ENCODE results near the gene ST6GALNAC5. TPM values are rescaled to one million over a fixed set of nuclear protein-coding genes. Genes with fewer than 3 reads are reported as not detected.

The ST6GALNAC5 gene
- total RNA-seq, 1 experiment from 2014 or later = 0.32 TPM

DNA sequence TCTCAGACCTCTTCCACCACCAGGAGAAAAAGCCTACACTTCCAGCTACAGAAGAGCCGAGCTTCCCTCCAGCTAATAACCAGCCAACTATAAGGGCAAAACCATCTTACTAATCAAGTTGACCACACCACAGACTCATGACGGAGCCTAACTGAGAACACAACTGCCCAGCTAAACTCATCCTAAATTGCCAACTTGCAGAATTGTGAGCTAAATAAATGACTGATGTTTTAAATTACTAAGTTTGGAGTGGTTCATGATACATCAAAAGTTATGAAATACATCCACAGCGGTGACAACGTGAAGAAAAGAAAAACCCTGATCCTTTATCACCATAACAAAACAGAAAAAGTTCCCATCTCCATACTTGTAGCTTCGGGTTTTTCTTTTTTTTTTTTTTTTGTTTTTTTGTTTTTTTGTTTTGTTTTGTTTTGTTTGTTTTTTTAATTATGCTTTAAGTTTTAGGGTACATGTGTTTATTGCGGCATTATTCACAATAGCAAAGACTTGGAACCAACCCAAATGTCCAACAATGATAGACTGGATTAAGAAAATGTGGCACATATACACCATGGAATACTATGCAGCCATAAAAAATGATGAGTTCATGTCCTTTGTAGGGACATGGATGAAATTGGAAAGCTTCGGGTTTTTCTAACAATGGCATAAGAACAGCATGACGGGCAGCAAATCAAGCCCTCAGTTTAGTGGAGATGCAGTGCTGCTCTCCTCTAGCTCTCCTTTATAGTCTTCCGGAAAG lies 229.4 kb downstream of the ST6GALNAC5 start:
- no peak for DNase-seq (ENCODE audit: extremely low read depth, low read depth)

DNA sequence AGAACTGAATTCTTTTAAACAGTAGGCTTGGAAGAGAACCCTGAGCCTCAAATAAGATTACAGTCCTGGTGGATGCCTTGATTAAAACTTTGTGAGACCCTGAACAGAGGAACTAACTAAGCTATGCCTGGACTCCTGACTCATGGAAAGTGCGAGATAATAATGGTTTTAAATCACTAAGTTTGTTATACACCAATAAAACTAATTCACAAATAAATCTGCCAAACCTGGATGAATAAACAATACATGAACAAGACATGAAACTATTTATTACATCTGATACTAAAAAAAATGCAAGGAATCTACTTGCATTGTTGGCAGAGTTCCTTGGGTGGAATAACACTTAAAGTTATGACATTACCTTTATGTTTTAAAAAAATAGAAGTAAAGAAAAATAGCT lies 233.6 kb downstream of the ST6GALNAC5 start:
- DNase-seq (ENCODE audit: extremely low read depth, low read depth) = no peak

DNA sequence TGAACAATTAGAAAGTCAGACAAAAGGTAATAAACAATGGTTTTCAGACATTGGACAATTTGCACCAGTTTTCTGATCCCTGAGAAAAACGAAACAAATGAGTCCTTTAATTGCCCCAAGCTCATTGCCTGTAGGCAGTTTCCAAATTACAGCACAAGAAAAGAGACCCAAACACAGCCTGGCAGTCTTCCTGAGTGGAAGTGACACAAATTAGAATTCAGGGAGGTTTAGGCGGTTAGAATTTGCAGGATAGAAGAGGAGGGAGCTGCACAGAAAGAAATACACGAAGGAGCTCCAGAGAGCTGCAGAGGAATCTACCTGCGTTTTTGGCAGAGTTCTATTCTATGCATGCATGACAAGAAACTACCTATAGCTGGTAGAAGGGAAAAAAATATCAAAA lies 236.2 kb downstream of the ST6GALNAC5 start:
- no peak for DNase-seq (ENCODE audit: extremely low read depth, low read depth)

DNA sequence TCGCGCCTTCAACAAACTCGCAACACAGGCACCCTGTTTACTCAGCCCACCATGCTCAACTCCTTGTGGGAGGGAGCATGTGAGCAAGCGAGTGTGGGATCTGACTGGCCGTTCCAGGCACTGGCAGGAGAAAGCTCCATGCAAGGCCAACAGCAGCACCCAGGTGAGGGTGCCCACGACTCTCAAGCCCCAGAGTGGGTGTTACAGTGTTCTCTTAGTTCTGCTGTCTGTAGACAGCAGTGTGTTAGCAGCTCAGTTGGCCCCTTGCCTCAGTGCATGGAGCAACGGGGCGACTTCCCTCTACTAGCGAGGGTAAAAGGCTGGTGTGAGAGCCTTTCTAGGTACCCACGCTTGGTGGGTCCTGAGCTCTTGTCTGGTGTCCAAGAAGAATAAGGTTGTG lies 237.4 kb downstream of the ST6GALNAC5 start:
- DNase-seq (ENCODE audit: extremely low read depth, low read depth) = no peak

Small RNA genes lying within 50 kb of the gene (small RNA-seq; reads per million reads assigned to genes)
- 0 reads per million in 2 experiments for gene MIR7156

Measured in NCI-H460 (cell line).